ENCODE measurements around the gene TOMM20.

DNA sequence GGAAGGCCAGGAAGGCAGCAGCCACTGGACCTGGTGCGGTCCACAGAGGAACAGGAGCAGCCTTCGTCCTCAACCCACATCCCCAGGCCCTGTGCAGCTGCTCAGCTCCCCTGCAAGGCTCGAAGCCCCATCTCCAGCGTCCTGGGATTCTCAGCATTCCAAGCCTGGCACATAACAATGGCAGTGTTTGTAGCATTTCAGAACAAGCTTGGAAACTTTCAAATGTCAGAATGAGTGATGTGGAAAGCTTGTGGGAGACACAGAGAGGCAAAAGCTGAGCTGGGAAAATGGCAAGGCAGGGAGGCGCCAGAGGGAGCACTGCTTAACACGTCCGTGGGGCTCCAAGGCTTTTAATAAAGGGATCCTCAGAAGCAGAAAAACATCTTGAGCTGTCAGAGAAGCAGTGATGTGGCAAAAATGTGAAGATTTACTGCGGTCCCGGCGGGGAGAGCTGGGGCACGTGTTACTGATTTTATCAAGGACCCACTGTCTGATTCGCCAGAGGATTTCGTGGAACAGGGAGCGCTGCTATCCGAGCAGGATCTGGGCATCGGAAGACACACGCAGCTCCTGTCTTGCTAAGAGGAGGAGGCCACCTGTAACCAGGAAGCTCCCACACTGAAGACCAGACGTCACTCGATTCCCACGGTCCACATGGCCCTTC, 38.1 kb downstream of the TOMM20 start:
- TF ChIP-seq, protein P1, sequence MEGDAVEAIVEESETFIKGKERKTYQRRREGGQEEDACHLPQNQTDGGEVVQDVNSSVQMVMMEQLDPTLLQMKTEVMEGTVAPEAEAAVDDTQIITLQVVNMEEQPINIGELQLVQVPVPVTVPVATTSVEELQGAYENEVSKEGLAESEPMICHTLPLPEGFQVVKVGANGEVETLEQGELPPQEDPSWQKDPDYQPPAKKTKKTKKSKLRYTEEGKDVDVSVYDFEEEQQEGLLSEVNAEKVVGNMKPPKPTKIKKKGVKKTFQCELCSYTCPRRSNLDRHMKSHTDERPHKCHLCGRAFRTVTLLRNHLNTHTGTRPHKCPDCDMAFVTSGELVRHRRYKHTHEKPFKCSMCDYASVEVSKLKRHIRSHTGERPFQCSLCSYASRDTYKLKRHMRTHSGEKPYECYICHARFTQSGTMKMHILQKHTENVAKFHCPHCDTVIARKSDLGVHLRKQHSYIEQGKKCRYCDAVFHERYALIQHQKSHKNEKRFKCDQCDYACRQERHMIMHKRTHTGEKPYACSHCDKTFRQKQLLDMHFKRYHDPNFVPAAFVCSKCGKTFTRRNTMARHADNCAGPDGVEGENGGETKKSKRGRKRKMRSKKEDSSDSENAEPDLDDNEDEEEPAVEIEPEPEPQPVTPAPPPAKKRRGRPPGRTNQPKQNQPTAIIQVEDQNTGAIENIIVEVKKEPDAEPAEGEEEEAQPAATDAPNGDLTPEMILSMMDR (IDR thresholded peaks at IDR 0.05): no peak
- TF ChIP-seq POLR2A (IDR thresholded peaks at IDR 0.05): no peak

Data from thyroid gland (tissue), 4 donors.